ENCODE results near the gene IFT122.

DNA sequence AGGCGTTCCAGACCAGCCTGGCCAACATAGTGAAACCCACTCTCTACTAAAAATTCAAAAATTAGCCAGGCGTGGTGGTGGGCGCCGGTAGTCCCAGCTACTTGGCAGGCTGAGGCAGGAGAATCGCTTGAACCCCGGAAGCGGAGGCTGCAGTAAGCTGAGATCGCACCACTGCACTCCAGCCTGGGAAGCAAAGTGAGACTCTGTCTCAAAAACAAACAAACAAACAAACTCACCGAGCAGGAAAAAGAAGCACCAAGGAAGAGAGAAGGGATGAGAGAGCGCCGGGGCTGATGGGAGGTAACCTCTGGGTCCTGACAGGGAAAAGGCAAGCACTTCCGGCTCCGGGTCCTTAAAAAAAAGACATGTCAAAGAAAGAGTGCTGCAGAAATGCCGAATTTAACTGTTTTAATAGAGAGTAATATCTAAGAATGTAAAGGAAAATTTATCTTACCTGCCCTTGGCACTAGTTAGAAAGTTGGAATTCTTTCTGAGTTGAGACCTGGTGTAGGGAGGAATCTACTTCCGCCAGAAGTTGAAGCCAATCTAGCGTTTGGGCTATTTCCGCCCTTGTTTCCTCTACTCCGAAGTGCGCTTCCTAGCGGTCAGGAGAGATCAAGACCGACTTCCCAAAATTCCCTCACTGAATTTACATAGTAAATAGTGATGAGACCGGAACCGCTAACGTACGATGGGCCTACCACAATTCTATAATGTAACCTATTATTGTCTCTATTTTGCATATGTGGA lies 40.7 kb upstream of the IFT122 start:
- TF ChIP-seq, protein P1, sequence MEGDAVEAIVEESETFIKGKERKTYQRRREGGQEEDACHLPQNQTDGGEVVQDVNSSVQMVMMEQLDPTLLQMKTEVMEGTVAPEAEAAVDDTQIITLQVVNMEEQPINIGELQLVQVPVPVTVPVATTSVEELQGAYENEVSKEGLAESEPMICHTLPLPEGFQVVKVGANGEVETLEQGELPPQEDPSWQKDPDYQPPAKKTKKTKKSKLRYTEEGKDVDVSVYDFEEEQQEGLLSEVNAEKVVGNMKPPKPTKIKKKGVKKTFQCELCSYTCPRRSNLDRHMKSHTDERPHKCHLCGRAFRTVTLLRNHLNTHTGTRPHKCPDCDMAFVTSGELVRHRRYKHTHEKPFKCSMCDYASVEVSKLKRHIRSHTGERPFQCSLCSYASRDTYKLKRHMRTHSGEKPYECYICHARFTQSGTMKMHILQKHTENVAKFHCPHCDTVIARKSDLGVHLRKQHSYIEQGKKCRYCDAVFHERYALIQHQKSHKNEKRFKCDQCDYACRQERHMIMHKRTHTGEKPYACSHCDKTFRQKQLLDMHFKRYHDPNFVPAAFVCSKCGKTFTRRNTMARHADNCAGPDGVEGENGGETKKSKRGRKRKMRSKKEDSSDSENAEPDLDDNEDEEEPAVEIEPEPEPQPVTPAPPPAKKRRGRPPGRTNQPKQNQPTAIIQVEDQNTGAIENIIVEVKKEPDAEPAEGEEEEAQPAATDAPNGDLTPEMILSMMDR (IDR thresholded peaks at IDR 0.05), result peak; percentile 70 to 79 (median 74)
- peak; percentile 7 to 38 (median 26) for TF ChIP-seq POLR2AphosphoS5 (IDR thresholded peaks at IDR 0.05)
